NCI-H526 treated with DMSO at 0.1 percent for 48 hours (cell line): ENCODE results near the gene SEH1L.

Experiments used
- DNase-seq: peaks from one replicate; lab custom pipeline; 2025; lab: John Stamatoyannopoulos, UW

Gene SEH1L

GRCh38 chr18:13036622-13037320 is 89.0 kb downstream of the SEH1L start:
- DNase-seq = no peak
